ENCODE results near the gene DHCR24. TPM values are rescaled to one million over a fixed set of nuclear protein-coding genes. Genes with fewer than 3 reads are reported as not detected.

The DHCR24 gene
- total and polyA plus RNA-seq, 2 of the 13 experiments (the other 11 are each of a cell fraction or from before 2014, with no cell fraction given), result 374 to 448 TPM

DNA sequence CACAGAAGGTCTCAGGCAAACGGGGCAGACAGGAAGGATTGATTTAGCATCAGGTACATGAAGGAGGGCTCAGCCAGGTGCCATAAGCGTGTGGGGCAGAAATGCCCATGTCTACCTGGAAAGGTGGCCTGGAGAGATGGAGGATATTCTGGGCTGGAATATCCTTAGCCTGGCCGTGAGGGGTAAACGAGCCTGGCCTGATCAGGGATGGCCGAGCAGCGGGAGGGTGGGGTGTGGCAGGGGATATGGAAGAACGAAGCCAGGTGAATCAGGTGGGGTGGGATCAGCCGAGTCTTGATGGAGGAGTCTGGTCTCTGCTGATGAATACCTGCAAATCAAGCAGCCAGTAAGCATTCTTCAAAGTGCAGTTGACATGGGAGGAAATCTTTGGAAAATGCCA lies 50.4 kb downstream of the DHCR24 start:
- no peak overlapping the region for H3K27ac ChIP-seq (ENCODE audit: extremely low read length, insufficient read depth, low read length)
- intact Hi-C loops (cut with micrococcal nuclease; ENCODE audit: unreplicated experiment), result no loop called here
- no peaks in the 10 kb centered on the region for H3K9me3 ChIP-seq (ENCODE audit: low read length)
- POLR2A ChIA-PET, result no interaction called here
- H3K27me3 ChIP-seq (ENCODE audit: control insufficient read depth in 1 of 2, insufficient read depth in 2 of 2, low read length in 2 of 2), result peaks cover 0 to 23% of the 10 kb centered on the region in 2 experiments; a peak in 4 of 5 replicates
- H4K20me1 ChIP-seq (ENCODE audit: insufficient read depth, low read length), result no peaks in the 10 kb centered on the region
- CTCF ChIA-PET (ENCODE audit: low intra/inter-chr PET ratio, low total read pairs), result no interaction called here
- H3K36me3 ChIP-seq (replicated peaks in 1 of 2; ENCODE audit: control insufficient read depth in 1 of 2, insufficient read depth in 2 of 2, low read length in 2 of 2), result no peaks in the 10 kb centered on the region
- no peak overlapping the region for H3K9ac ChIP-seq (ENCODE audit: insufficient read depth, low read depth, low read length)
- no peak overlapping the region for H3K4me3 ChIP-seq (replicated peaks in 1 of 3; ENCODE audit: insufficient read depth in 1 of 3, low read depth in 2 of 3, low read length in 3 of 3)
- WGBS (ENCODE audit: low lambda C conversion rate), result 68% methylated on average over 8 of the region's 8 CpGs
- in situ Hi-C loops (cut with HindIII; ENCODE audit: extremely low pct_ligation_motif_present, low pct_unique_long_range_greater_than_20kb), result no loop called here
- no peak overlapping the region for H3K4me2 ChIP-seq (ENCODE audit: low read depth, low read length)
- no peak overlapping the region for H2AFZ ChIP-seq (ENCODE audit: low read length)
- FAIRE-seq, result no peak
- peaks cover 21% of the 10 kb centered on the region for H3K4me1 ChIP-seq (ENCODE audit: insufficient read depth, low read length)
- BruUV-seq (replicated peaks), result no TSS peak
- TF ChIP-seq, protein P1, sequence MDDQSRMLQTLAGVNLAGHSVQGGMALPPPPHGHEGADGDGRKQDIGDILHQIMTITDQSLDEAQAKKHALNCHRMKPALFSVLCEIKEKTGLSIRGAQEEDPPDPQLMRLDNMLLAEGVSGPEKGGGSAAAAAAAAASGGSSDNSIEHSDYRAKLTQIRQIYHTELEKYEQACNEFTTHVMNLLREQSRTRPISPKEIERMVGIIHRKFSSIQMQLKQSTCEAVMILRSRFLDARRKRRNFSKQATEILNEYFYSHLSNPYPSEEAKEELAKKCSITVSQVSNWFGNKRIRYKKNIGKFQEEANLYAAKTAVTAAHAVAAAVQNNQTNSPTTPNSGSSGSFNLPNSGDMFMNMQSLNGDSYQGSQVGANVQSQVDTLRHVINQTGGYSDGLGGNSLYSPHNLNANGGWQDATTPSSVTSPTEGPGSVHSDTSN (CRISPR knock-in tag; IDR thresholded peaks at IDR 0.05; ENCODE audit: borderline replicate concordance), result no peak
- TF ChIP-seq RNF2 (conservative IDR thresholded peaks at IDR 0.05; ENCODE audit: low read depth), result no peak
- no peak for TF ChIP-seq HCFC1 (IDR thresholded peaks at IDR 0.05; ENCODE audit: low read depth, low read length)
- TF ChIP-seq HNF4A (CRISPR knock-in tag; IDR thresholded peaks at IDR 0.05), result no peak
- no peak for TF ChIP-seq SALL2 (CRISPR knock-in tag; IDR thresholded peaks at IDR 0.05)
- TF ChIP-seq MED8 (CRISPR knock-in tag; IDR thresholded peaks at IDR 0.05; ENCODE audit: insufficient replicate concordance), result no peak
- TF ChIP-seq ZNF549 (CRISPR knock-in tag; IDR thresholded peaks at IDR 0.05), result no peak
- TF ChIP-seq ZNF761 (CRISPR knock-in tag; conservative IDR thresholded peaks at IDR 0.05), result no peak
- TF ChIP-seq PPARG (CRISPR knock-in tag; conservative IDR thresholded peaks at IDR 0.05), result no peak
- H3K79me2 ChIP-seq (ENCODE audit: insufficient read depth, low read length), result no peaks in the 10 kb centered on the region
- DNase-seq (ENCODE audit: low spot score), result no peak
- no peak for ATAC-seq

DNA sequence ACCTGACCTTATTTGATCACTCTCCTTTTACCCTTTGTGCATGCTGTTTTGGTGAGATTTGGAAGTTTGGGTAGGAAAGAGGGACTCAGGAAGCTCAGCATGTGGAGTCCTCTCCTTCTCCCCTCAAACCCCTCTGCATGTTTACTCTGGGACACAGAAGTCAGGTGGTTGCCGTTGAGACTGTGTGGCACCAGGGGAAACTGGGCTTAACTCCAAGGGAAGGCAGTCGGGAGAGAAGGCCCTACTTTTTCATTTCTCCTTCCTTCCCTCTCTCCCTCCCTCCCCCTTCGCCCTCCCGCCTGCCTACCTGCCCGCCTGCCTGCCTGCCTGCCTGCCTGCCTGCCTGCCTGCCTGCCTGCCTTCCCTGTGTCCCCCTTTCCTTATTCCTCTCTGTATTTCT lies 51.0 kb downstream of the DHCR24 start:
- Histone ChIP-seq H3K27me3 (ENCODE audit: control insufficient read depth in 1 of 2, insufficient read depth in 2 of 2, low read length in 2 of 2) (peaks cover 0 to 23% of the 10 kb centered on the region in 2 experiments; a peak in 4 of 5 replicates), H3K79me2 (ENCODE audit: insufficient read depth, low read length) (no peaks in the 10 kb centered on the region), H3K4me3 (replicated peaks in 1 of 3; ENCODE audit: insufficient read depth in 1 of 3, low read depth in 2 of 3, low read length in 3 of 3) (no peak overlapping the region), H3K27ac (ENCODE audit: extremely low read length, insufficient read depth, low read length) (no peak overlapping the region), H2AFZ (ENCODE audit: low read length) (no peak overlapping the region), H3K9me3 (ENCODE audit: low read length) (no peaks in the 10 kb centered on the region), H3K4me1 (ENCODE audit: insufficient read depth, low read length) (peaks cover 21% of the 10 kb centered on the region), H3K36me3 (replicated peaks in 1 of 2; ENCODE audit: control insufficient read depth in 1 of 2, insufficient read depth in 2 of 2, low read length in 2 of 2) (no peaks in the 10 kb centered on the region), H3K4me2 (ENCODE audit: low read depth, low read length) (0 out of 2 replicates have a peak overlapping the region, but pooled peaks have one; percentile 8), H4K20me1 (ENCODE audit: insufficient read depth, low read length) (no peaks in the 10 kb centered on the region), H3K9ac (ENCODE audit: insufficient read depth, low read depth, low read length) (no peak overlapping the region)
- ATAC-seq (peak; percentile 18; the same call in 1 of the 3 replicates), DNase-seq (ENCODE audit: low spot score) (no peak), FAIRE-seq (no peak)
- in situ Hi-C loops (cut with HindIII; ENCODE audit: extremely low pct_ligation_motif_present, low pct_unique_long_range_greater_than_20kb), result no loop called here
- POLR2A ChIA-PET, result no interaction called here
- TF ChIP-seq FOXA3 (CRISPR knock-in tag; IDR thresholded peaks at IDR 0.05), result peak; percentile 22; the same call in 1 of the 2 replicates
- no peak for TF ChIP-seq FOXA1 (IDR thresholded peaks at IDR 0.05)
- TF ChIP-seq FOXA1 (CRISPR knock-in tag; IDR thresholded peaks at IDR 0.05), result 0 out of 2 replicates have a peak, but pooled peaks have one; percentile 21
- TF ChIP-seq RARG (CRISPR knock-in tag; IDR thresholded peaks at IDR 0.05; ENCODE audit: low read depth), result no peak
- no peak for TF ChIP-seq HNF4A (CRISPR knock-in tag; IDR thresholded peaks at IDR 0.05)
- TF ChIP-seq, protein P2, sequence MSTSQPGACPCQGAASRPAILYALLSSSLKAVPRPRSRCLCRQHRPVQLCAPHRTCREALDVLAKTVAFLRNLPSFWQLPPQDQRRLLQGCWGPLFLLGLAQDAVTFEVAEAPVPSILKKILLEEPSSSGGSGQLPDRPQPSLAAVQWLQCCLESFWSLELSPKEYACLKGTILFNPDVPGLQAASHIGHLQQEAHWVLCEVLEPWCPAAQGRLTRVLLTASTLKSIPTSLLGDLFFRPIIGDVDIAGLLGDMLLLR (CRISPR knock-in tag; IDR thresholded peaks at IDR 0.05), result no peak
- TF ChIP-seq RFX5 (IDR thresholded peaks at IDR 0.05; ENCODE audit: low read depth, low read length), result no peak
- TF ChIP-seq SP5 (CRISPR knock-in tag; IDR thresholded peaks at IDR 0.05; ENCODE audit: borderline replicate concordance, low read depth), result no peak
- TF ChIP-seq RELA (CRISPR knock-in tag; IDR thresholded peaks at IDR 0.05), result no peak
- 29% methylated on average over 5 of the region's 5 CpGs for WGBS (ENCODE audit: low lambda C conversion rate)
- intact Hi-C loops (cut with micrococcal nuclease; ENCODE audit: unreplicated experiment), result no loop called here
- CTCF ChIA-PET (ENCODE audit: low intra/inter-chr PET ratio, low total read pairs), result no interaction called here
- no TSS peak for BruUV-seq (replicated peaks)

Data from HepG2 (cell line).